SK-N-SH (cell line): ENCODE measurements around the gene CAPN9. TPM values are rescaled to one million over a fixed set of nuclear protein-coding genes. Genes with fewer than 3 reads are reported as not detected.

Experiments
- CTCF ChIA-PET: fragments of 300-600, 350-600 bp; formaldehyde crosslinking; extraction: SDS; loops from one replicate; lab custom pipeline; 2021; lab: Yijun Ruan, JAX
- POLR2A ChIA-PET: fragments of 350-600 bp; sonication (Branson Sonifier 250); formaldehyde crosslinking; extraction: SDS; loops from one replicate; lab custom pipeline; 2020; ENCODE audit warnings: antibody characterized with exemption, inconsistent platforms; lab: Yijun Ruan, JAX
- DNase-seq: peaks from one replicate; pipeline ENCODE4 v3.0.0; 2012
- H2AFZ ChIP-seq: fragments of 200-600 bp; sonication (generic); 2 replicates; pipeline ENCODE4 v1.8.1; 2016; ENCODE audit warnings: antibody characterized with exemption, mild to moderate bottlenecking, low read depth
- H3F3A ChIP-seq: fragments of 200-600 bp; sonication (generic); replicated peaks from 2 replicates; pipeline ENCODE3; 2016; ENCODE audit warnings: antibody characterized with exemption, mild to moderate bottlenecking; ENCODE audit not compliant: insufficient read depth
- H3K27ac ChIP-seq, 2 experiments: fragments of 200-500 bp in 1 of 2; fragments of 200-600 bp in 1 of 2; sonication (Bioruptor generic) in 1 of 2; sonication (generic), shearing (Covaris generic) in 1 of 2; 2 replicates each; pipeline versions ENCODE4 v1.5.1 to v1.6.1; 2014 to 2016; ENCODE audit warnings: low read depth in 2 of 2, inconsistent platforms in 1 of 2, low read length in 1 of 2, mild to moderate bottlenecking in 1 of 2, mixed read lengths in 1 of 2
- H3K27me3 ChIP-seq: fragments of 200-600 bp; sonication (generic), shearing (Covaris generic); 2 replicates; pipeline ENCODE4 v1.6.1; 2016; ENCODE audit warnings: mixed run types; ENCODE audit not compliant: insufficient read depth
- H3K36me3 ChIP-seq, 2 experiments: fragments of 200-500 bp in 1 of 2; fragments of 200-600 bp in 1 of 2; sonication (Bioruptor generic) in 1 of 2; sonication (generic) in 1 of 2; replicated peaks in 1 of 2; 2 replicates each; pipeline versions ENCODE3 to v1.5.1; 2014 to 2016; ENCODE audit warnings: low read length in 1 of 2, mild to moderate bottlenecking in 1 of 2; ENCODE audit not compliant: insufficient read depth in 2 of 2, control insufficient read depth in 1 of 2
- H3K4me1 ChIP-seq, 2 experiments: fragments of 200-500 bp in 1 of 2; fragments of 200-600 bp in 1 of 2; sonication (Bioruptor generic) in 1 of 2; sonication (generic), shearing (Covaris generic) in 1 of 2; 2 replicates each; pipeline versions ENCODE4 v1.5.1 to v1.6.1; 2014 to 2016; ENCODE audit warnings: low read depth in 1 of 2, low read length in 1 of 2, mixed run types in 1 of 2; ENCODE audit not compliant: insufficient read depth in 2 of 2, control insufficient read depth in 1 of 2
- H3K4me2 ChIP-seq: fragments of 200-600 bp; sonication (generic), shearing (Covaris generic); 2 replicates; pipeline ENCODE4 v1.6.1; 2017; ENCODE audit warnings: mixed run types
- H3K4me3 ChIP-seq, 2 experiments: fragments of 200-500 bp in 1 of 2; fragments of 200-600 bp in 1 of 2; sonication (Bioruptor generic) in 1 of 2; sonication (generic), shearing (Covaris generic) in 1 of 2; 2 replicates each; pipeline versions ENCODE4 v1.5.1 to v1.8.1; 2014 to 2016; ENCODE audit warnings: low read depth in 2 of 2, inconsistent platforms in 1 of 2, low read length in 1 of 2, mild to moderate bottlenecking in 1 of 2, mixed read lengths in 1 of 2, moderate library complexity in 1 of 2
- H3K79me2 ChIP-seq: fragments of 200-600 bp; sonication (generic); 2 replicates; pipeline ENCODE4 v1.8.1; 2017; ENCODE audit warnings: mild to moderate bottlenecking; ENCODE audit not compliant: insufficient read depth
- H3K9ac ChIP-seq: fragments of 200-600 bp; sonication (generic); 2 replicates; pipeline ENCODE4 v1.6.1; 2017; ENCODE audit warnings: mixed run types
- H3K9me2 ChIP-seq: fragments of 200-600 bp; sonication (generic); 2 replicates; pipeline ENCODE4 v1.6.1; 2017; ENCODE audit warnings: mixed run types
- H3K9me3 ChIP-seq: fragments of 200-600 bp; sonication (generic); 2 replicates; pipeline ENCODE4 v1.6.1; 2017; ENCODE audit warnings: mixed run types, mild to moderate bottlenecking, moderate library complexity
- H4K20me1 ChIP-seq: fragments of 200-600 bp; sonication (generic); 2 replicates; pipeline ENCODE4 v1.6.1; 2017; ENCODE audit warnings: mild to moderate bottlenecking, mixed run types; ENCODE audit not compliant: insufficient read depth
- CHD2 ChIP-seq: fragments of 150-350 bp; IDR thresholded peaks from 2 replicates; pipeline ENCODE4 v1.6.1; 2018; ENCODE audit warnings: low read length; ENCODE audit not compliant: partially characterized antibody
- ELF1 ChIP-seq: IDR thresholded peaks from 2 replicates; pipeline ENCODE4 v1.4.0; 2012
- EP300 ChIP-seq, 2 experiments: IDR thresholded peaks; 2 replicates each; pipeline versions ENCODE4 v1.4.0 to v1.6.1; 2012; ENCODE audit warnings: borderline replicate concordance in 1 of 2, low read depth in 1 of 2, low read length in 1 of 2
- FOXJ3 ChIP-seq: sonication (generic); formaldehyde crosslinking; IDR thresholded peaks from 2 replicates; pipeline ENCODE4 v1.5.1; 2020; ENCODE audit warnings: mild to moderate bottlenecking, missing genetic modification reagents
- MEF2A ChIP-seq: IDR thresholded peaks from 2 replicates; pipeline ENCODE4 v1.4.0; 2012; ENCODE audit warnings: low read depth, borderline replicate concordance
- MXI1 ChIP-seq: IDR thresholded peaks from 2 replicates; pipeline ENCODE4 v1.6.1; 2012; ENCODE audit warnings: mild to moderate bottlenecking, low read depth, low read length, improper control_type of control experiment
- NFIC ChIP-seq: IDR thresholded peaks from 2 replicates; pipeline ENCODE4 v1.4.0; 2012; ENCODE audit warnings: borderline replicate concordance
- NRF1 ChIP-seq: IDR thresholded peaks from 2 replicates; pipeline ENCODE4 v1.6.1; 2012; ENCODE audit warnings: low read depth, mild to moderate bottlenecking, low read length
- RAD21 ChIP-seq: IDR thresholded peaks from 2 replicates; pipeline ENCODE4 v1.6.1; 2012; ENCODE audit warnings: mild to moderate bottlenecking, low read length
- TEAD4 ChIP-seq: IDR thresholded peaks from 2 replicates; pipeline ENCODE4 v1.4.0; 2012; ENCODE audit warnings: mild to moderate bottlenecking, borderline replicate concordance; ENCODE audit not compliant: insufficient read depth
- WGBS: methylation state at CpG from one replicate; pipeline ENCODE4 v1.1.6; 2017; ENCODE audit warnings: low lambda C conversion rate; 5-methylcytosine and 5-hydroxymethylcytosine counted together
- polyA plus RNA-seq, 3 experiments: library from polyadenylated mRNA; depleted of rRNA; stranded (reverse); fragments of >200 nt; gene quantifications; 2 replicates each; pipeline ENCODE4 v1.2.3, GENCODE V29; 2012
- TF ChIP-seq, protein P1 (sequence below): IDR thresholded peaks from 2 replicates; pipeline ENCODE4 v1.4.0; 2012; ENCODE audit warnings: low read depth, borderline replicate concordance
- TF ChIP-seq, protein P2 (sequence below): IDR thresholded peaks from 2 replicates; pipeline ENCODE4 v1.4.0; 2012; ENCODE audit warnings: low read depth
- TF ChIP-seq, protein P3 (sequence below): IDR thresholded peaks from 2 replicates; pipeline ENCODE4 v1.6.1; 2012; ENCODE audit warnings: mild to moderate bottlenecking, low read depth, low read length, moderate library complexity

CAPN9 gene
- polyA plus RNA-seq, 1 of the 3 experiments (the other 2 are of a cell fraction): not detected

DNA sequence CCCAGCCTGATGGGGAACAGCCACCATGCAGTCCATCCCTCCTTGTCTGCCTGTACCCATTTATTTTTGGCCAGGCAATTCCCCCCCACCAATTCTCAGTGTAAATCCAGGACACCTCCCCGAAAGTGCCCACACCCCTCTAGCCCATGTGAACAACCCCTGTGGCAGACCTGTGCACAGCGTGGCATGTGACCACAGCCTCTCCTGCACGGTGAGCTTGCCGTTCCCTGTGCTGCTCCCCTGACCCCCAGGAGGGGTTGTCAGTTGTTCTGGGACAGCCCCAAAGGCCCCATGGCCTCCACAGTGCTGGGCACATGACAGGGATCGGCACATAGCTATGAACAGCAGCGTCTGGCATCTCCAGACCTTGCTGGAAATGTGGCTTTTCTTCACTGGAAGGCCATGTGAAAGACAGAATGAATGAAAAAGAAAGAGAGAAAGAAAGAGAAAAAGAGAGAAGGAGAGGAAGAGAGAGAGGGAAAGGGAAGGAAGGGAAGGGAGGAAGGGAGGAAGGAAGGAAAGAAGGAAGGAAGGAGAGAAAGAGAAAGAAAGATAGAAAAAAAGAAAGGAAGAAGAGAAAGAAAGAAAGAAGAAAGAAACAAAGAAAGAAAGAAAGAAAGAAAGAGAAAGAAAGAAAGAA, 3.9 kb downstream of the CAPN9 start:
- CTCF ChIA-PET: interaction anchor here (1.1 kb wide), 1 partner anchor 109 kb away, joined by 3 read pairs; the partner anchor contains the start of gene COG2
- Histone ChIP-seq H3F3A (no peaks in the 10 kb centered on the region), H3K27me3 (no peaks in the 10 kb centered on the region), H3K9me2 (no peaks in the 10 kb centered on the region), H3K4me1 (peaks cover 0 to 9% of the 10 kb centered on the region in 2 experiments; a peak in 1 of 4 replicates)
- 40% methylated on average over 6 of the region's 6 CpGs for WGBS
- TF ChIP-seq, protein P1, sequence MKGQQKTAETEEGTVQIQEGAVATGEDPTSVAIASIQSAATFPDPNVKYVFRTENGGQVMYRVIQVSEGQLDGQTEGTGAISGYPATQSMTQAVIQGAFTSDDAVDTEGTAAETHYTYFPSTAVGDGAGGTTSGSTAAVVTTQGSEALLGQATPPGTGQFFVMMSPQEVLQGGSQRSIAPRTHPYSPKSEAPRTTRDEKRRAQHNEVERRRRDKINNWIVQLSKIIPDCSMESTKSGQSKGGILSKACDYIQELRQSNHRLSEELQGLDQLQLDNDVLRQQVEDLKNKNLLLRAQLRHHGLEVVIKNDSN: no peak
- TF ChIP-seq ELF1 (no peak), TEAD4 (no peak), FOXJ3 (CRISPR knock-in tag) (no peak), NFIC (no peak), MXI1 (no peak), NRF1 (no peak), CHD2 (no peak), MEF2A (no peak), RAD21 (no peak), EP300 (IDR thresholded peaks at IDR 0.05; ENCODE audit: borderline replicate concordance in 1 of 2, low read depth in 1 of 2, low read length in 1 of 2) (no peak)
- TF ChIP-seq, protein P2, sequence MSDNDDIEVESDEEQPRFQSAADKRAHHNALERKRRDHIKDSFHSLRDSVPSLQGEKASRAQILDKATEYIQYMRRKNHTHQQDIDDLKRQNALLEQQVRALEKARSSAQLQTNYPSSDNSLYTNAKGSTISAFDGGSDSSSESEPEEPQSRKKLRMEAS: no peak
- TF ChIP-seq, protein P3, sequence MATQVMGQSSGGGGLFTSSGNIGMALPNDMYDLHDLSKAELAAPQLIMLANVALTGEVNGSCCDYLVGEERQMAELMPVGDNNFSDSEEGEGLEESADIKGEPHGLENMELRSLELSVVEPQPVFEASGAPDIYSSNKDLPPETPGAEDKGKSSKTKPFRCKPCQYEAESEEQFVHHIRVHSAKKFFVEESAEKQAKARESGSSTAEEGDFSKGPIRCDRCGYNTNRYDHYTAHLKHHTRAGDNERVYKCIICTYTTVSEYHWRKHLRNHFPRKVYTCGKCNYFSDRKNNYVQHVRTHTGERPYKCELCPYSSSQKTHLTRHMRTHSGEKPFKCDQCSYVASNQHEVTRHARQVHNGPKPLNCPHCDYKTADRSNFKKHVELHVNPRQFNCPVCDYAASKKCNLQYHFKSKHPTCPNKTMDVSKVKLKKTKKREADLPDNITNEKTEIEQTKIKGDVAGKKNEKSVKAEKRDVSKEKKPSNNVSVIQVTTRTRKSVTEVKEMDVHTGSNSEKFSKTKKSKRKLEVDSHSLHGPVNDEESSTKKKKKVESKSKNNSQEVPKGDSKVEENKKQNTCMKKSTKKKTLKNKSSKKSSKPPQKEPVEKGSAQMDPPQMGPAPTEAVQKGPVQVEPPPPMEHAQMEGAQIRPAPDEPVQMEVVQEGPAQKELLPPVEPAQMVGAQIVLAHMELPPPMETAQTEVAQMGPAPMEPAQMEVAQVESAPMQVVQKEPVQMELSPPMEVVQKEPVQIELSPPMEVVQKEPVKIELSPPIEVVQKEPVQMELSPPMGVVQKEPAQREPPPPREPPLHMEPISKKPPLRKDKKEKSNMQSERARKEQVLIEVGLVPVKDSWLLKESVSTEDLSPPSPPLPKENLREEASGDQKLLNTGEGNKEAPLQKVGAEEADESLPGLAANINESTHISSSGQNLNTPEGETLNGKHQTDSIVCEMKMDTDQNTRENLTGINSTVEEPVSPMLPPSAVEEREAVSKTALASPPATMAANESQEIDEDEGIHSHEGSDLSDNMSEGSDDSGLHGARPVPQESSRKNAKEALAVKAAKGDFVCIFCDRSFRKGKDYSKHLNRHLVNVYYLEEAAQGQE: no peak
- TF ChIP-seq, all 33 proteins: peak for 0
- no peaks in the 10 kb centered on the region for H3K36me3 ChIP-seq
- H3K4me3 ChIP-seq: no peak overlapping the region
- no peaks in the 10 kb centered on the region for H4K20me1 ChIP-seq
- H2AFZ ChIP-seq: no peak overlapping the region
- H3K4me2 ChIP-seq: no peak overlapping the region
- no peak for DNase-seq
- H3K27ac ChIP-seq: no peak overlapping the region
- no peak overlapping the region for H3K9ac ChIP-seq
- no peaks in the 10 kb centered on the region for H3K79me2 ChIP-seq
- H3K9me3 ChIP-seq: no peaks in the 10 kb centered on the region
- POLR2A ChIA-PET: no interaction called here
